Measurements from ENCODE around the gene KIF1B. TPM values are rescaled to one million over a fixed set of nuclear protein-coding genes. Genes with fewer than 3 reads are reported as not detected.
"Not testable (repeated sequence)": the region's sequence is repeated elsewhere in the genome, so short reads cannot be mapped to it uniquely, and the experiment has no call there.

The KIF1B gene
- total and polyA plus RNA-seq, 7 donors = 31.8 to 391 (median 326) TPM

GRCh38 chr1:10245674-10246073 is 35.3 kb downstream of the KIF1B start:
- no peaks in the 10 kb centered on the region for H3K9me3 ChIP-seq
- no peaks in the 10 kb centered on the region for H3K27me3 ChIP-seq (ENCODE audit: insufficient read depth in 3 of 3, low read length in 2 of 3)
- H3K4me3 ChIP-seq = no peak overlapping the region
- H3K4me1 ChIP-seq = peaks cover 79% of the 10 kb centered on the region
- no peaks in the 10 kb centered on the region for H3K36me3 ChIP-seq (ENCODE audit: insufficient read depth in 1 of 2, low read depth in 1 of 2)
- intact Hi-C loops (cut with DNase I) = no loop called here
- DNase-seq = no peak
- TF ChIP-seq, protein P1, sequence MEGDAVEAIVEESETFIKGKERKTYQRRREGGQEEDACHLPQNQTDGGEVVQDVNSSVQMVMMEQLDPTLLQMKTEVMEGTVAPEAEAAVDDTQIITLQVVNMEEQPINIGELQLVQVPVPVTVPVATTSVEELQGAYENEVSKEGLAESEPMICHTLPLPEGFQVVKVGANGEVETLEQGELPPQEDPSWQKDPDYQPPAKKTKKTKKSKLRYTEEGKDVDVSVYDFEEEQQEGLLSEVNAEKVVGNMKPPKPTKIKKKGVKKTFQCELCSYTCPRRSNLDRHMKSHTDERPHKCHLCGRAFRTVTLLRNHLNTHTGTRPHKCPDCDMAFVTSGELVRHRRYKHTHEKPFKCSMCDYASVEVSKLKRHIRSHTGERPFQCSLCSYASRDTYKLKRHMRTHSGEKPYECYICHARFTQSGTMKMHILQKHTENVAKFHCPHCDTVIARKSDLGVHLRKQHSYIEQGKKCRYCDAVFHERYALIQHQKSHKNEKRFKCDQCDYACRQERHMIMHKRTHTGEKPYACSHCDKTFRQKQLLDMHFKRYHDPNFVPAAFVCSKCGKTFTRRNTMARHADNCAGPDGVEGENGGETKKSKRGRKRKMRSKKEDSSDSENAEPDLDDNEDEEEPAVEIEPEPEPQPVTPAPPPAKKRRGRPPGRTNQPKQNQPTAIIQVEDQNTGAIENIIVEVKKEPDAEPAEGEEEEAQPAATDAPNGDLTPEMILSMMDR (IDR thresholded peaks at IDR 0.05) = no peak
- 57 to 75% (median 62%) methylated on average over 3 of the region's 3 CpGs for WGBS, 3 donors
- H3K27ac ChIP-seq = peak overlapping the region; percentile 89
- ATAC-seq = no peak

DNA sequence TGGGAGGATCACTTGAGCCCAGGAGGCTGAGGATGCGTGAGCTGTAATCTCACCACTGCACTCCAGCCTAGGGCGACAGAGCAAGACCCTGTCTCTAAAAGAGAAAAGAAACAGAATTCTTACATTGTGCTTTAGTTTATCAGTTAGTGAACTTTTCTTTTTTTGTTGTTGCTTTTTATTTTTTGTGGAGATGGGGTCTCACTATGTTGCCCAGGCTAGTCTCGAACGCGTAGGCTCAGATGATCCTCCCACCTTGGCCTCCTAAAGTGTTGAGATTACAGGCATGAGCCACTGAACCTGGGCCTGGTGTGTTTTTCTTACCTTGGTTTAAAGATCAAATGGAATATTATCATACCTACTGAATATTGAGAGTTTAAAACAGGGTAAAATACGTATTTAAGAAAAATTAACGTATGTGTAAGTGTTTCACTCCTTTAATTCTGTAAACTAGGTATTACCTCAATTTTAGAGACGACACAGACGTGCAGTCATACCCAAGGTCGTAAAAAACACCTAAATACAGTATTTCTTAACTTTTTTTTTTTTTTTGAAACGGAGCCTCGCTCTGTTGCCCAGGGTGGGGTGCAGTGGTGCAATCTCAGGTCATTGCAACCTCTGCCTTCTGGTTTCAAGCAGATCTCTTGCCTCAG is 39.6 kb downstream of the KIF1B start:
- H3K9me3 ChIP-seq = no peaks in the 10 kb centered on the region
- ATAC-seq (no peak), DNase-seq (no peak)
- H3K36me3 ChIP-seq (ENCODE audit: insufficient read depth in 1 of 2, low read depth in 1 of 2) = no peaks in the 10 kb centered on the region
- TF ChIP-seq, protein P1 (IDR thresholded peaks at IDR 0.05) = no peak
- H3K4me1 ChIP-seq = peaks cover 86% of the 10 kb centered on the region
- WGBS, 3 donors = 84 to 95% (median 85%) methylated on average over 12 of the region's 12 CpGs
- intact Hi-C loops (cut with DNase I) = loop anchor here in 1 of 2 donors (5.0 kb wide), 1 partner anchor 38 kb away; the partner anchor contains the start of gene KIF1B
- H3K4me3 ChIP-seq = no peak overlapping the region
- peak overlapping the region; percentile 89 for H3K27ac ChIP-seq
- H3K27me3 ChIP-seq (ENCODE audit: insufficient read depth in 3 of 3, low read length in 2 of 3) = no peaks in the 10 kb centered on the region

- no peaks in the 10 kb centered on the region for H3K9me3 ChIP-seq
- peaks cover 86% of the 10 kb centered on the region for H3K4me1 ChIP-seq
- H3K36me3 ChIP-seq (ENCODE audit: insufficient read depth in 1 of 2, low read depth in 1 of 2) = no peaks in the 10 kb centered on the region
- peak; percentile 24 to 63 (median 47) for ATAC-seq
- intact Hi-C loops (cut with DNase I) = loop anchor here in 1 of 2 donors (5.0 kb wide), 1 partner anchor 38 kb away; the partner anchor contains the start of gene KIF1B
- TF ChIP-seq, protein P1 (IDR thresholded peaks at IDR 0.05) = no peak
- DNase-seq = peak in 1 of 2 donors; percentile 69
- H3K4me3 ChIP-seq = no peak overlapping the region
- peak overlapping the region; percentile 89 for H3K27ac ChIP-seq
- WGBS, 3 donors = 26 to 46% (median 32%) methylated on average over 7 of the region's 7 CpGs
- no peaks in the 10 kb centered on the region for H3K27me3 ChIP-seq (ENCODE audit: insufficient read depth in 3 of 3, low read length in 2 of 3)
Measured at GRCh38 chr1:10250663-10251062, 40.3 kb downstream of the KIF1B start.

GRCh38 chr1:10251325-10252108 is 41.1 kb downstream of the KIF1B start:
- H3K36me3 ChIP-seq (ENCODE audit: insufficient read depth in 1 of 2, low read depth in 1 of 2); DNase-seq; H3K27me3 ChIP-seq (ENCODE audit: insufficient read depth in 3 of 3, low read length in 2 of 3); H3K9me3 ChIP-seq; H3K4me3 ChIP-seq: not testable (repeated sequence)
- peak in 2 of 4 donors; percentile 12 to 27 for ATAC-seq
- intact Hi-C loops (cut with DNase I) = loop anchor here (2.0 to 5.0 kb wide), 2 partner anchors 39 to 41 kb away; partner anchors contain the start of gene KIF1B (in 2 of the 2)
- peak overlapping the region; percentile 89 for H3K27ac ChIP-seq
- H3K4me1 ChIP-seq = peaks cover 86% of the 10 kb centered on the region
- 55 to 77% (median 60%) methylated on average over 9 of the region's 9 CpGs for WGBS, 3 donors

- peak overlapping the region; percentile 89 for H3K27ac ChIP-seq
- 67 to 78% (median 69%) methylated on average over 6 of the region's 6 CpGs for WGBS, 3 donors
- H3K4me1 ChIP-seq = peaks cover 86% of the 10 kb centered on the region
- H3K4me3 ChIP-seq = no peak overlapping the region
- DNase-seq (no peak), ATAC-seq (no peak)
- H3K9me3 ChIP-seq = no peaks in the 10 kb centered on the region
- peaks cover 0 to 15% of the 10 kb centered on the region in 2 donors for H3K36me3 ChIP-seq (ENCODE audit: insufficient read depth in 1 of 2, low read depth in 1 of 2)
- no peaks in the 10 kb centered on the region for H3K27me3 ChIP-seq (ENCODE audit: insufficient read depth in 3 of 3, low read length in 2 of 3)
- intact Hi-C loops (cut with DNase I) = loop anchor here (2.0 to 5.0 kb wide), 2 partner anchors 40 to 42 kb away; partner anchors contain the start of gene KIF1B (in 2 of the 2)
- TF ChIP-seq, protein P1 (IDR thresholded peaks at IDR 0.05) = no peak
Measured at GRCh38 chr1:10252508-10252907, 42.1 kb downstream of the KIF1B start.
